Stimulated activated naive CD8-positive, alpha-beta T cell treated with anti-CD3 and anti-CD28 coated beads, Interleukin-15, Interleukin-2, amounts not matched to agents 100 ng/mL and 50 ng/mL, for 24 hours (primary cell): Measurements from ENCODE around the gene AMMECR1.

ENCODE experiments used
- H3K27ac Mint-ChIP-seq: one replicate; pipeline ENCODE4 v1.8.0; 2021; ENCODE audit warnings: mild to moderate bottlenecking, mixed read lengths
- H3K27me3 Mint-ChIP-seq: one replicate; pipeline ENCODE4 v1.8.0; 2021; ENCODE audit warnings: mixed read lengths
- H3K36me3 Mint-ChIP-seq: one replicate; pipeline ENCODE4 v1.8.0; 2021; ENCODE audit warnings: low read depth, mixed read lengths
- H3K4me1 Mint-ChIP-seq: one replicate; pipeline ENCODE4 v1.8.0; 2021; ENCODE audit warnings: low read depth, mixed read lengths
- H3K4me3 Mint-ChIP-seq: one replicate; pipeline ENCODE4 v1.8.0; 2021; ENCODE audit warnings: mild to moderate bottlenecking, mixed read lengths
- H3K9me3 Mint-ChIP-seq: one replicate; pipeline ENCODE4 v1.8.0; 2021; ENCODE audit warnings: mixed read lengths

AMMECR1 gene

DNA sequence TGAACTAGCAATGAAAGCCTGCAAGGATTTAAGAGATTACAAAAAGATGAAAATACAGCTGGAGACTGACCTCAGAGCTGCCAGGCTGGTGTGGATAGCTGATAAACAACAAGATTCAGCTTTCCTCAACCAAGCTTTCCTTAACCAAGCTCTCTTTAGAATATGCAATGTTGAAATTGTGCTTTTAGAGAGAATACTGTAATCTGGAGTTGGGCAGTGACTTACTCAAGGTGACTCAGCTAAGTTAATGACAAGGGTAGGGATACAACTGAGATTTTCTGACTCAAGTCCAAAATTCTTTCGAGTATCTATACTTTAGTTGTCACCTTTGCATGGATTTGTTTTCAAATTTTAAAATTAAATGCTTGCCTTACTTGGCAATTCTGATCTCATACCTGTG, 98.0 kb downstream of the AMMECR1 start:
- H3K4me1 Mint-ChIP-seq, result peaks cover 31% of the 10 kb centered on the region
- no peaks in the 10 kb centered on the region for H3K27me3 Mint-ChIP-seq
- H3K9me3 Mint-ChIP-seq, result no peaks in the 10 kb centered on the region
- H3K4me3 Mint-ChIP-seq, result no peak overlapping the region
- H3K36me3 Mint-ChIP-seq, result no peaks in the 10 kb centered on the region
- H3K27ac Mint-ChIP-seq, result no peak overlapping the region

DNA sequence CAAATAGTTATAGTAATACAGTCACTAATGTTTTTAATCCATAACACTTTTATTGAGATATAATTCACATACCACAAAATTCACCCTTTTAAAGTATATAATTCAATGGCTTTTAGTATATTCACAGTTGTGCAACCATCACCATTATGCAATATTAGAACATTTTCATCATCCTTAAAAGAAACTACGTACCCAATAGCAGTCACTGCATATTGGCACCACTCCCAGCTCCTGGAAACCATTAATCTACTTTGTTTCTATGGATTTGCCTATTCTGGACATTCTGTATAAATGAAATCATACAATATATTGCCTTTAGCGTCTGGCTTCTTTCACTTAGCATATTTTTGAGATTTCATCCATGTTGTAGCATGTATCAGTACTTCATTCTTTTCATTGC, 99.3 kb downstream of the AMMECR1 start:
- peaks cover 4% of the 10 kb centered on the region for H3K36me3 Mint-ChIP-seq
- no peak overlapping the region for H3K27ac Mint-ChIP-seq
- H3K4me3 Mint-ChIP-seq, result no peak overlapping the region
- H3K9me3 Mint-ChIP-seq, result no peaks in the 10 kb centered on the region
- H3K4me1 Mint-ChIP-seq, result peaks cover 31% of the 10 kb centered on the region
- no peaks in the 10 kb centered on the region for H3K27me3 Mint-ChIP-seq

DNA sequence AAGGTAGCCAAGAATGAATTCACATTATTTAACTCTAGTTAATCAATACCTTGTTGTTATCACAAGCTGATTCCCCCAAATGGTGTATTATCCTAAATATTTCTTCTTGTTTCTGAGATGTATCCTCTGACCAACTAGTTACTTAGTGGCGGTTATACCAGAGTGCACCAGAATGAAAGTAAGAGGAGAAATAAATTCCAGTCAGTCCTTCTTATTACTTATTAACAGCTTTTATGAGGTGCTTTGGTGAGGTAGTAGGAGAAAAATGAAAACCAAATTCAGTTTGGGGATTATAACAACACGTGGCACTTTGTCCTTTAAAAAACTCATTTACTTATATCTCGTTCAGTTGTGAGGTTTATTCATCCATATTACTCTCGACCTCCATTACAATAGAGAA, 101.9 kb downstream of the AMMECR1 start:
- H3K36me3 Mint-ChIP-seq, result peaks cover 4% of the 10 kb centered on the region
- H3K27me3 Mint-ChIP-seq, result no peaks in the 10 kb centered on the region
- no peak overlapping the region for H3K4me3 Mint-ChIP-seq
- H3K4me1 Mint-ChIP-seq, result peaks cover 27% of the 10 kb centered on the region
- H3K27ac Mint-ChIP-seq, result no peak overlapping the region
- no peaks in the 10 kb centered on the region for H3K9me3 Mint-ChIP-seq

DNA sequence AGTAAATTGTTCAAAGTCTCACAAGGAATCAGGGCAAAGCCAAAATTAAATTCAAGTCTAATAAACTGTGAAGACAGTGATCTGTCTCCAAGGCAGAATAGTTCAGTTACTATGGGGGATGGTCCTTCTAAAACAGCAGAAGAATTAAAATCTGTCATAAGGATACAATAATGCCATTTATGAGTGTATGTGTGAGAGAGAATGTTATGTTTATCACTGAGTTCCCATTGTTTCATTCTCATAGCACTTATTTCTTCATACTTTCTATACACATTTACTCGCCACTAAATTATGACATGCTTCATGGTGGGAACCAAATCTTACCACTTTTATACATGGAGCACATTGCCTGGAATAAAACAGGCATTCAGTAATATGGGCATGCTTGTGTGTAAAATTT, 102.5 kb downstream of the AMMECR1 start:
- Mint-ChIP-seq H3K4me3 (no peak overlapping the region), H3K27ac (no peak overlapping the region), H3K36me3 (peaks cover 4% of the 10 kb centered on the region)

DNA sequence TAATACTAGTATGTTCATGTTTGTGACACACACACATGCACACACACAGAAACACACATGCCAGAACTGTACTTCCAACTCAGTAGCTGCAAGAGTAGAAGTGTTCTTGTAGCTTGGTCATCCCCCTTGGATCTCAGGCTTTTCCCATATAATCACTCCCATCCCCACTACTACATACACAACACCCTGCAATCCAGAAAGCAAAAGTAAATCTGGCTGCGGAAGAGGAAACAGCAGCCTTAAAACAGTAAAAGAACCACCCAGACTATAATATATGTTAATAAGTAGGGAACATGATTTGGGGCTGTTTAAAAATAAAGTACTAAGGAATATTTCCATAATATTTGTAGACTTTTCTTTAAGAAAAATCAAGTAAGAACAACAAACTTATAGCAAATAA, 103.2 kb downstream of the AMMECR1 start:
- Mint-ChIP-seq H3K27ac (no peak overlapping the region), H3K4me3 (no peak overlapping the region), H3K27me3 (no peaks in the 10 kb centered on the region), H3K4me1 (peaks cover 21% of the 10 kb centered on the region), H3K9me3 (no peaks in the 10 kb centered on the region), H3K36me3 (peaks cover 4% of the 10 kb centered on the region)

More for the DNA sequence above, 102.5 kb downstream of the AMMECR1 start:
- Mint-ChIP-seq H3K4me1 (peaks cover 27% of the 10 kb centered on the region), H3K27me3 (no peaks in the 10 kb centered on the region), H3K9me3 (no peaks in the 10 kb centered on the region)

DNA sequence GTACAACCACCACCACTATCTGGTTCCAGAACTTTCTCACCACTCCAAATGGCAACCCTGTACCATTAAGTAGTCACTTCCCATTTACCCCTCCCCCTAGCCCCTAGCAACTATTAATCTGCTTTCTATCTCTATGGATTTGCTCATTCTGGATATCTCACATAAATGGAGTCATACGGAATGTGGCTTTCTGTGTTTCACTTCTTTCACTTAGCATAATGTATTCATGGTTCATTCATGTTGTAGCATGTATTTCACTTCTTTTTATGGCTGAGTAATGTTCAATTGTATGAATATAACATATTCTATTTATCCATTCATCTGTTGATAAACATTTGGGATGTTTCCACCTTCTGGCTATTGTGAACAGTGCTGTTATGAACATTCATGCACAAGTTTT, 104.7 kb downstream of the AMMECR1 start:
- no peak overlapping the region for H3K4me3 Mint-ChIP-seq
- H3K27me3 Mint-ChIP-seq, result no peaks in the 10 kb centered on the region
- H3K9me3 Mint-ChIP-seq, result no peaks in the 10 kb centered on the region
- H3K4me1 Mint-ChIP-seq, result peaks cover 15% of the 10 kb centered on the region
- H3K36me3 Mint-ChIP-seq, result peaks cover 4% of the 10 kb centered on the region
- H3K27ac Mint-ChIP-seq, result no peak overlapping the region

DNA sequence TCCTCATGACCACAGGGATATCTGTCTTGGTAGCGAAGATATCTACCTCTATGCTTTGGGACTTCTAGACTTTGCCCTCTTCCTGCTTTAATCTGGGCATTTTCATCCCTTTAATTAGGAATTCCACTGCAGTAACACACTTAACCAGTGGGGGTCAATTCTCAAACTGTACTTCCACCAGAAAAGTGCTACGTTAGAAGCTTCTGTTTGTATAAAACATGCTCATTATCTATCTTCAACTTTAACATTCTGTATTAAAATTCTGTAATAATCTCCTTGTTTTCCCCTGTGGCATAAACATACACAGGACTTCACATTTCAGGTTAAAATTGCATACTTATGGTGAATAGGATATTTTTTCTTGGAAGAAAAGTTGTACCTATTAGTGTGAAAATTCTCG, 105.6 kb downstream of the AMMECR1 start:
- no peak overlapping the region for H3K4me3 Mint-ChIP-seq
- H3K4me1 Mint-ChIP-seq, result peaks cover 6% of the 10 kb centered on the region
- H3K27me3 Mint-ChIP-seq, result no peaks in the 10 kb centered on the region
- no peak overlapping the region for H3K27ac Mint-ChIP-seq
- H3K36me3 Mint-ChIP-seq, result peaks cover 4% of the 10 kb centered on the region
- no peaks in the 10 kb centered on the region for H3K9me3 Mint-ChIP-seq

DNA sequence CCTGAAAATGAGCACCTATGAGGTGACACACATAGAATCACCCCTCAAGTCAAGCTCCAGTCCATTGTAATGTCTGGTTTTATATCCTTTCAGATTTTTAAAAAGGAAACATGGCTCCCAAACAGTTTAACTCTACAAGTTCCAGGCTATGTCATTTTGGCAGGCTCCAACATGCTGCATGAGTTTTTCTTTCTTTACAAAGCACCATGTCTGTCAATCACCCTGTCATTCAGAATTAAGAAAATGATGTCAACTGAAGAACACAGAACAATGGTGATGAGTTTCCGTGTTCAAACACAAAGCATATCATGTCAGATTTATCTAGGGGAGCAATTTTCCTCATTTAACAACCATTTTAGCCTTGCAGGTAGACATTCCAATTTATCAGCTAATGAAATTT, 106.5 kb downstream of the AMMECR1 start:
- Mint-ChIP-seq H3K36me3 (peaks cover 4% of the 10 kb centered on the region), H3K4me3 (no peak overlapping the region), H3K9me3 (no peaks in the 10 kb centered on the region), H3K27ac (no peak overlapping the region), H3K27me3 (no peaks in the 10 kb centered on the region), H3K4me1 (peaks cover under 1% of the 10 kb centered on the region)

DNA sequence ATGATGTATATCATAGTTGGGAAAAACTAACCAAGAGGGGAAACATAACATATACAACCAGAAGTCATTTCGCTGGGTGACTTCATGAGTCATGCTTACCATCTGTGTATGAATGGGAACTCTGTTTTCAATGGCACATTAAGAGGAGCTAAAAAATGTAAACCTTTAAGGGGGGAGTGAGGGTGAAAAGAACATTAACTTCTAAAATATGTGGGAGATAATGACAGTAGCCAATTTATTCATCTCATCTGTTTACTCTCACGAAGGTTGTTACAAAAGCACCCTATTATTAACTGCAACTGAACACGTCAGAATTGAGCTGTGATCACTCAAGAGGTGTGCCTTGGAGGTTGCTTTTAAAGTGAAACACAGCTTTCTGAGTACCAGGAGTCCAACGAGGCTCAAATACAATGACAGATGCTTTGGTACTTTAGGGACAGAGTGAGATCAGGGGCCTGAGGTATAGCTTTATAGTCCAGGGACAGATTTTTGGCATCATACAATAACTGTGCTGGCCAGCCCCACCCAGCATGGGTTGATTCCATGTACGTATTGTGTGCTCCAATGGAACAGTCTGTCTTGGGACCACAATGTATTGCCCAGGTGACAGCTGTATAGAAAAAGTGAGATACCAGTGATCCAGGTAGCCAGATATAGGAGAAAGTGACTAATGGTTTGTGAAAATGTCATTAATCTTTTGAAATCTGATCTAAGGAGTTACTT, 107.3 kb downstream of the AMMECR1 start:
- Mint-ChIP-seq H3K27me3 (no peaks in the 10 kb centered on the region), H3K9me3 (no peaks in the 10 kb centered on the region), H3K27ac (no peak overlapping the region), H3K4me3 (no peak overlapping the region), H3K36me3 (peaks cover 4% of the 10 kb centered on the region), H3K4me1 (peaks cover 3% of the 10 kb centered on the region)

DNA sequence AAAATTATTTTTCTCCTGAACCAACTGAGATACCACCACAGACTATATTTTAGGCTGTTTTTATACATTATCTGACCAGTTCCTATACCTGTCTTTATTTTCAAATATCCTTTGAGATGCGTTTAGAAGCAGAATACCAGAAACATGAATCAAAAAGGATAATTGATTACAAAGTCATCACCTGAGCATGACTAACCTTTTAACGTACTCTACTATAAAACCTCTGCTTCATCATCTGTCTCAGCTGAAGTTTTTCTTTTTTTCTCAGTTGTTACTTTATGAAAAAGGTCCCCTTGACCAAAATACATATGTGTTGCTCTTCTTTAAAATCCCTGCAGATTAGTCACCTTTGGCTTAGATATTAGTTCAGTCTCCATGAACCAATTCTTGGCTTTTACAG, 109.8 kb downstream of the AMMECR1 start:
- Mint-ChIP-seq H3K27me3 (no peaks in the 10 kb centered on the region), H3K36me3 (no peaks in the 10 kb centered on the region)

DNA sequence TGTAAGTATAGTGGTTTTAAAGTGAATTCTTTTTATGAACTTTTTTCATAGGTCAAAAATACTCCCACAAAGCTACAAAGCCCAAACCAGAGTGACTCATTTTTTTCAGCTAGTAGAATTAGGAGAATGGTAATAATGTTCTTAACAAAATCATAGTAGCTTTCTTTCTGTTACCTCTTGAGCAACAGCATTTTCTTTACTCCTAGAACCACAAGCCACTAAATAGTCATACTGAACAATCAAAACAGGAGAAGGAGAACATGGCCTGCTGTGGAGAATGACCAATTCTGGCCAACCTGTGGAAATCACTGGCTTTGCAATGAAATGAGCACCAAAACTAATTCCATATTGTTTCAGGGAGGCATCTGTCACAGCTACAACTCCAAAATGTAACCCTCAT, 112.9 kb downstream of the AMMECR1 start:
- no peaks in the 10 kb centered on the region for H3K9me3 Mint-ChIP-seq
- no peak overlapping the region for H3K4me3 Mint-ChIP-seq
- peaks cover 14% of the 10 kb centered on the region for H3K4me1 Mint-ChIP-seq
- H3K36me3 Mint-ChIP-seq, result peaks cover 6% of the 10 kb centered on the region
- H3K27ac Mint-ChIP-seq, result peak overlapping the region; percentile 45
- no peaks in the 10 kb centered on the region for H3K27me3 Mint-ChIP-seq

More for the DNA sequence above, 109.8 kb downstream of the AMMECR1 start:
- H3K27ac Mint-ChIP-seq, result no peak overlapping the region
- H3K4me3 Mint-ChIP-seq, result no peak overlapping the region
- H3K4me1 Mint-ChIP-seq, result peaks cover 10% of the 10 kb centered on the region
- no peaks in the 10 kb centered on the region for H3K9me3 Mint-ChIP-seq

DNA sequence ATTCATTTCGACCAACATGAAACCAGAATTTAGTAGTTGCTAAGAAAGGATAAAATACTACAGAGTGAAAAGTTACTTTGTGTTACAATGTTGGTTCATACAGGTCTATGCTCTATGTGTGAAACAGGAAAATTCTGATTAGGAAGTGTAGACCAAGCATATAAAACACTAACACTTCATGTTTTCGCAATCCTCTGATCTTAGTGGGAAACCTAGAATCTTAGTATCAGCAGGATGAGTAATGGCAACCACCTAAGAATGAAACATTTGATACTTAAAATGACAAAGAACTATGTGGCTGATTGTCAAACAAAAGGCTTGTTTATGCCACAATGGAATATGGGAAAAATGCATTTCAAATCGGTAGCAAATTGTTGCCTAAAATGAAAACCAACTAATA, 116.1 kb downstream of the AMMECR1 start:
- Mint-ChIP-seq H3K36me3 (peaks cover 6% of the 10 kb centered on the region), H3K27ac (no peak overlapping the region), H3K9me3 (no peaks in the 10 kb centered on the region), H3K4me1 (peaks cover 14% of the 10 kb centered on the region), H3K27me3 (no peaks in the 10 kb centered on the region), H3K4me3 (no peak overlapping the region)

DNA sequence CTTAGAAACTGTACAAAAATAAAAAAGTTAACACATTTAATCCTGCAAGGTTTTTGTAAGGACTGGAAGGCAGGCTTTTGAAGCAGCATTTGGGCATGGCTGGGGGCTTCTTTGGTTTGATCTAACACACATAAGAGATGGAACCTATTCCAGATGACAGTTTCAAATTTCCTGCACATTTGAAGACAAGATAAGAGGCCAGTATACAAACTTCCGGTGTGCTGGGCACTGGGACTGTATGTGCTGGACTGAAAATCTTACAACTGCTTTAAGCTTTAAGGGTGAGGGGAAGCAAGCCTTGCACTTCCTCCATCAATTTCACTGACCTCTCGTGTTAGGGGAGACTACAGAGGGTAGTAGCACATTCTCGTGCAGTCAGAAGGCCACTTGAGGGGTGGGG, 122.9 kb downstream of the AMMECR1 start:
- Mint-ChIP-seq H3K27me3 (no peaks in the 10 kb centered on the region), H3K9me3 (no peaks in the 10 kb centered on the region), H3K36me3 (no peaks in the 10 kb centered on the region), H3K4me3 (no peak overlapping the region), H3K27ac (no peak overlapping the region), H3K4me1 (no peaks in the 10 kb centered on the region)

DNA sequence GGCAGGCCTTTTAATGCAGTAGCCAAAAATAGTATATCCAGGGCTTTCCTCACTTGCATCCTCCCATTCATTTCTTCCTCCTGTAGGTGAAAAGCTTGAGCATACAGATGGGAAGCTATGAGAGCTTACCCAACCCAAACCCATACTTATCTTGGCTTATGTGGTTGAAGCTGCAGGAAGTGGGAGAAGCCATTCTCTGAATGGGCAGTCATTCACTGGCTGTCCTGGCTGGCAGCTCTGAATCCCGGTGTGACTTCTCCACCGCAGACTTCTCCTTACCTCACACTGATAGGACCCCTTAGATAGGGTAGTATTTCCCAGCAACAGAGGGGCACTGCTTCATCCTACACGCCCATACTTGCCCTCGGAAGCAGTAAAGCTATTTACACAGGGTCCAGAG, 125.4 kb downstream of the AMMECR1 start:
- Mint-ChIP-seq H3K9me3 (no peaks in the 10 kb centered on the region), H3K27me3 (no peaks in the 10 kb centered on the region), H3K27ac (no peak overlapping the region), H3K4me3 (no peak overlapping the region), H3K4me1 (peaks cover 17% of the 10 kb centered on the region), H3K36me3 (no peaks in the 10 kb centered on the region)

DNA sequence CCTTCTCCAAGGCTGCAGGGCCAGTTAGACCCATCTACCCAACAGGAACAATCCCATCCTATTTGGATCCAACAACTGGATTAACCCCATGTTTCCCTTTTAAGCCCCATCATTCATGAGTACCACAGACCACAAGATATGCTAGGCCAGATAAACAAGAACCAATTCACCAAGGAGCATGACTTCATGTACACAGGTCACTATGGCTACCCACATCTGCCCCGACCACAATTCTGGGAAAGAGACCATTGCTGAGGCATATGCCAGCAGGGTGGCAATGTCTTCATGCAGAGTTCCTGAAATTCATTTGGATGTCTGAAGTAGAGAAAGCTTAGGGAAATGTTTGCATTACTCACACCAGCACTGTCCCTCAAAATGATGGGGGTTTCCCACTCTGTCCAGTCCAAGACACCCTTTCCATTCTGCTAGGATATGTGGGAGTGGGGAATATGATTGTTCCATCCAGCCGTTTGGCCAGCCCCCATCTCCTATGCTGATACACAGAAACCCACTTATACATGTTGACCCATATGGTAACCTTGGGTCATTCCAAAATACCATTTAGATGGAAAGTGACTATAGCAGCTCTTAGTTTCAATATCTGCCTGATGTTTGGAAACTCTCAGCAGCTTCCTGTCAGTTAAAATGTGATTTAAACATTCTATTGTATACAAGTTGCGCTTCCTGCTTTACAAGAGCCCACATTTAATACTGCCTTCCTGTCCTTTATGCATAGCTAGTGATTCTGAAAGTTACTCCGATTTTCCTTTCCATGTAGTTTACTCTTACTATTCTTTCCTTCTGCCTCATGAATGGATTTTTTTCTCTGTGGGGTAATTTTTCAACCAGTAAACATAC, 129.0 kb downstream of the AMMECR1 start:
- Mint-ChIP-seq H3K4me3 (no peak overlapping the region), H3K9me3 (peaks cover 3% of the 10 kb centered on the region), H3K27me3 (no peaks in the 10 kb centered on the region), H3K4me1 (peaks cover 17% of the 10 kb centered on the region), H3K36me3 (peaks cover 6% of the 10 kb centered on the region), H3K27ac (peak overlapping the region; percentile 85)
